ENCODE results near the gene SORBS1. TPM values are rescaled to one million over a fixed set of nuclear protein-coding genes. Genes with fewer than 3 reads are reported as not detected.

The SORBS1 gene
- total and polyA plus RNA-seq, 9 of the 15 experiments (the other 6 are each of a cell fraction or from before 2014, with no cell fraction given): 2.0 to 13.3 (median 6.5) TPM

GRCh38 chr10:95297402-95297801, 263.8 kb downstream of the SORBS1 start (continued):
- no peak for TF ChIP-seq EWSR1 (IDR thresholded peaks at IDR 0.05; ENCODE audit: borderline replicate concordance, low read depth, partially characterized antibody)
- TF ChIP-seq CBX1 (IDR thresholded peaks at IDR 0.05; ENCODE audit: low read depth): no peak
- no peak for TF ChIP-seq ZNF583 (CRISPR knock-in tag; IDR thresholded peaks at IDR 0.05)
- no peak for TF ChIP-seq FOXJ2 (tag; IDR thresholded peaks at IDR 0.05)
- 0 out of 4 replicates have a peak, but pooled peaks of 1 of the 2 experiments have one; percentile 45 for TF ChIP-seq HDAC1 (IDR thresholded peaks at IDR 0.05)
- no peak for TF ChIP-seq ZNF197 (CRISPR knock-in tag; IDR thresholded peaks at IDR 0.05; ENCODE audit: low read depth)
- no peak for TF ChIP-seq DNMT1 (IDR thresholded peaks at IDR 0.05)
- no peak for TF ChIP-seq TAF15 (IDR thresholded peaks at IDR 0.05; ENCODE audit: low read depth, low read length)
- TF ChIP-seq, protein P1, sequence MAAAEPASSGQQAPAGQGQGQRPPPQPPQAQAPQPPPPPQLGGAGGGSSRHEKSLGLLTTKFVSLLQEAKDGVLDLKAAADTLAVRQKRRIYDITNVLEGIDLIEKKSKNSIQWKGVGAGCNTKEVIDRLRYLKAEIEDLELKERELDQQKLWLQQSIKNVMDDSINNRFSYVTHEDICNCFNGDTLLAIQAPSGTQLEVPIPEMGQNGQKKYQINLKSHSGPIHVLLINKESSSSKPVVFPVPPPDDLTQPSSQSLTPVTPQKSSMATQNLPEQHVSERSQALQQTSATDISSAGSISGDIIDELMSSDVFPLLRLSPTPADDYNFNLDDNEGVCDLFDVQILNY (CRISPR knock-in tag; IDR thresholded peaks at IDR 0.05): no peak
- no peak for TF ChIP-seq FOXP1 (CRISPR knock-in tag; IDR thresholded peaks at IDR 0.05)
- TF ChIP-seq HMG20B (CRISPR knock-in tag; IDR thresholded peaks at IDR 0.05): no peak
- no peak for TF ChIP-seq ID3 (CRISPR knock-in tag; IDR thresholded peaks at IDR 0.05)
- TF ChIP-seq ID3 (tag; IDR thresholded peaks at IDR 0.05): no peak
- no peak for TF ChIP-seq GTF2A2 (tag; IDR thresholded peaks at IDR 0.05)
- no peak for TF ChIP-seq PATZ1 (CRISPR knock-in tag; IDR thresholded peaks at IDR 0.05; ENCODE audit: borderline replicate concordance)
- no peak for TF ChIP-seq ZFP30 (CRISPR knock-in tag; IDR thresholded peaks at IDR 0.05; ENCODE audit: borderline replicate concordance)
- TF ChIP-seq ELF4 (CRISPR knock-in tag; IDR thresholded peaks at IDR 0.05): no peak
- TF ChIP-seq FOXA3 (CRISPR knock-in tag; conservative IDR thresholded peaks at IDR 0.05 in 1 of 2, IDR thresholded peaks at IDR 0.05 in 1 of 2): no peak
- no peak for TF ChIP-seq GATAD2A (IDR thresholded peaks at IDR 0.05)
- TF ChIP-seq ZNF445 (CRISPR knock-in tag; IDR thresholded peaks at IDR 0.05; ENCODE audit: low read depth): no peak
- TF ChIP-seq SLC30A9 (CRISPR knock-in tag; IDR thresholded peaks at IDR 0.05): no peak
- no peak for TF ChIP-seq NBN (IDR thresholded peaks at IDR 0.05; ENCODE audit: low read depth)
- no peak for TF ChIP-seq TEAD1 (CRISPR knock-in tag; IDR thresholded peaks at IDR 0.05)
- no peak for TF ChIP-seq FUS (optimal IDR thresholded peaks at IDR 0.05; ENCODE audit: low read depth, low read length)
- TF ChIP-seq NFYB (IDR thresholded peaks at IDR 0.05; ENCODE audit: extremely low read depth, insufficient read length): no peak
- peak; percentile 76 for TF ChIP-seq CBFA2T2 (conservative IDR thresholded peaks at IDR 0.05)
- TF ChIP-seq ELK3 (CRISPR knock-in tag; IDR thresholded peaks at IDR 0.05): no peak
- TF ChIP-seq HDGF (IDR thresholded peaks at IDR 0.05): no peak
- no peak for TF ChIP-seq TCFL5 (CRISPR knock-in tag; conservative IDR thresholded peaks at IDR 0.05)
